ENCODE measurements around the gene KIAA1671.
"Not testable (repeated sequence)": the region's sequence is repeated elsewhere in the genome, so short reads cannot be mapped to it uniquely, and the experiment has no call there.

Gene KIAA1671

GRCh38 chr22:25176799-25177198 lies 224.3 kb downstream of the KIAA1671 start:
- no peak for DNase-seq

- no peak for DNase-seq
These were observed 224.7 kb downstream of the KIAA1671 start for GRCh38 chr22:25177226-25177625.

GRCh38 chr22:25177895-25178294 lies 225.4 kb downstream of the KIAA1671 start:
- DNase-seq, result no peak

- peak; percentile 31 for DNase-seq
These were observed 225.8 kb downstream of the KIAA1671 start for GRCh38 chr22:25178348-25178747.

- DNase-seq, result not testable (repeated sequence)
These were observed 226.5 kb downstream of the KIAA1671 start for GRCh38 chr22:25178869-25179631.

- no peak for DNase-seq
These were observed 229.9 kb downstream of the KIAA1671 start for GRCh38 chr22:25182131-25183110.

- DNase-seq, result no peak
These were observed 231.6 kb downstream of the KIAA1671 start for GRCh38 chr22:25183949-25184619.

- DNase-seq, result no peak
These were observed 233.6 kb downstream of the KIAA1671 start for GRCh38 chr22:25186140-25186539.

GRCh38 chr22:25187469-25187868 lies 235.0 kb downstream of the KIAA1671 start:
- DNase-seq, result no peak

- no peak for DNase-seq
These were observed 239.9 kb downstream of the KIAA1671 start for GRCh38 chr22:25192406-25192805.

GRCh38 chr22:25193130-25193529 lies 240.6 kb downstream of the KIAA1671 start:
- no peak for DNase-seq

- no peak for DNase-seq
These were observed 241.0 kb downstream of the KIAA1671 start for GRCh38 chr22:25193548-25193947.

GRCh38 chr22:25196326-25196725 lies 243.8 kb downstream of the KIAA1671 start:
- DNase-seq, result no peak

- DNase-seq, result no peak
These were observed 244.8 kb downstream of the KIAA1671 start for GRCh38 chr22:25197340-25197739.

- DNase-seq, result no peak
These were observed 247.4 kb downstream of the KIAA1671 start, which contains the start of gene CRYBB3 for GRCh38 chr22:25199731-25200520. Gene CRYBB3, plus strand, starts transcription at chr22:25199858. Its CDS starts 1,539 bp downstream, at chr22:25201397.

- no peak for DNase-seq
These were observed 248.5 kb downstream of the KIAA1671 start for GRCh38 chr22:25200967-25201366.

- DNase-seq, result no peak
These were observed 249.2 kb downstream of the KIAA1671 start for GRCh38 chr22:25201557-25202273.

- DNase-seq, result peak; percentile 55
These were observed 249.9 kb downstream of the KIAA1671 start for GRCh38 chr22:25202290-25202921.

GRCh38 chr22:25203082-25203481 lies 250.6 kb downstream of the KIAA1671 start:
- no peak for DNase-seq

GRCh38 chr22:25204547-25204946 lies 252.0 kb downstream of the KIAA1671 start:
- not testable (repeated sequence) for DNase-seq

- DNase-seq, result no peak
These were observed 253.3 kb downstream of the KIAA1671 start for GRCh38 chr22:25205847-25206246.
